AG04449 (cell line): ENCODE results near the gene ZNF182.
"Not testable (repeated sequence)": the region's sequence is repeated elsewhere in the genome, so short reads cannot be mapped to it uniquely, and the experiment has no call there.

Experiments used
- CTCF ChIA-PET: fragments of 350-600 bp; formaldehyde crosslinking; extraction: SDS; loops from one replicate; lab custom pipeline; 2021; ENCODE audit warnings: antibody characterized with exemption; lab: Yijun Ruan, JAX
- POLR2A ChIA-PET: fragments of 400-600, 350-600 bp; formaldehyde crosslinking; extraction: SDS; loops from one replicate; lab custom pipeline; 2020; ENCODE audit warnings: antibody characterized with exemption, inconsistent platforms; lab: Yijun Ruan, JAX
- DNase-seq: peaks from one replicate; pipeline ENCODE4 v3.0.0-alpha.2; 2010; ENCODE audit warnings: low read depth, low spot score
- H3K4me3 ChIP-seq: 2 replicates; pipeline ENCODE4 v1.5.1; 2011; ENCODE audit warnings: low read depth, mild to moderate bottlenecking, control low read depth, low read length
- CTCF ChIP-seq: IDR thresholded peaks from one replicate; pipeline ENCODE4 v1.5.1; 2011; ENCODE audit warnings: mild to moderate bottlenecking, moderate library complexity, low read length, control low read depth, inconsistent platforms; ENCODE audit not compliant: insufficient read depth; ENCODE audit errors: missing control alignments

ZNF182 gene

DNA sequence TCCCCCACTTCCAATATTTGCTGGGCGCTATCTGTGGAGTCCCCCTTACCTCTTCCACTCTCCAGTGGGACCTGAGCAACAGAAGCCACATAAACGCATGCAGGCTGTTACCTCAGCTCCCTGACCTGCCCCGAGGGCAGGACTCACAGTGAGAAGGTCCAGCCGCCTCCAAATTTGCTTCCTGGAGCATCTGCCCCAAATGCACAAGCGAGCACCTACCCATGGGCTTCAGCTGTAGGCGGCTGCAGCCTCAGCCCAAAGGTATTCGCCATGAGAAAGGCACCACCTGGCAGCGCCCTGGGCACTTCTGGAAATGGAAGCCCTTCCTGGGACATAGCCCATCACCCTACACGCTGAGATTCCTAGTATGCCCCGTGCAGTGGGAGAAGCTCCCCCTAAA is 26.4 kb upstream of the ZNF182 start:
- no peak overlapping the region for H3K4me3 ChIP-seq
- TF ChIP-seq CTCF, result no peak
- POLR2A ChIA-PET, result no interaction called here
- DNase-seq, result no peak
- CTCF ChIA-PET, result interaction anchor here (1.0 kb wide), 1 partner anchor 195 kb away, joined by 4 read pairs; no protein-coding TSS in a partner anchor

DNA sequence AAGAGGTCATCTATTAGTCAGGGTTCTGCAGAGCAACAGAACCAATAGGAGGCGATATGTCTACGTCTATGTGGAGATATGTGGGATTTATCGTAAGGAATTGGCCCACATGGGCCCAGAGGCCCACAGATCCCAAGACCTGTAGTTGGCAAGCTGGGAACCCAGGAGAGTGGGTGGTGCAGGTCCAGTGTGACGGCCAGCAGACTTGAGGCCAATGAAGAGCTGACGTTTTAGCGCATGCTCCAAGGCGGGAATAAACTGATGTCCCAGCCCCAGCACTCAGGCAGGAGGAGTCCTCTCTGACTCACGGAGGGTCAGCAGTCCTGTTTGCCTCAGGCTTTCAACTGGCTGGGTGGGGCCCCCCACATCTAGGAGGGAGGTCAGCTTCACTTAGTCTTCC is 24.3 kb upstream of the ZNF182 start:
- POLR2A ChIA-PET, result no interaction called here
- H3K4me3 ChIP-seq, result no peak overlapping the region
- CTCF ChIA-PET, result interaction anchor here (0.8 to 2.5 kb wide), 10 partner anchors 10 to 472 kb away, joined by 3 to 17 read pairs (median 4); no protein-coding TSS in a partner anchor
- no peak for DNase-seq
- no peak for TF ChIP-seq CTCF

- CTCF ChIA-PET, result interaction anchor here (0.8 to 2.5 kb wide), 20 partner anchors 8 to 530 kb away, joined by 3 to 17 read pairs (median 4); no protein-coding TSS in a partner anchor
These were observed 23.8 kb upstream of the ZNF182 start for GRCh38 chrX:48027545-48027944.

GRCh38 chrX:48025561-48025960 is 21.8 kb upstream of the ZNF182 start:
- peak; percentile 46 for TF ChIP-seq CTCF
- ChIA-PET CTCF (interaction anchor here (1.0 to 2.4 kb wide), 4 partner anchors 171 to 485 kb away, joined by 3 to 17 read pairs (median 10); no protein-coding TSS in a partner anchor), POLR2A (no interaction called here)
- DNase-seq, result no peak
- no peak overlapping the region for H3K4me3 ChIP-seq

More at GRCh38 chrX:48027545-48027944, 23.8 kb upstream of the ZNF182 start:
- POLR2A ChIA-PET, H3K4me3 ChIP-seq, DNase-seq: not testable (repeated sequence)

DNA sequence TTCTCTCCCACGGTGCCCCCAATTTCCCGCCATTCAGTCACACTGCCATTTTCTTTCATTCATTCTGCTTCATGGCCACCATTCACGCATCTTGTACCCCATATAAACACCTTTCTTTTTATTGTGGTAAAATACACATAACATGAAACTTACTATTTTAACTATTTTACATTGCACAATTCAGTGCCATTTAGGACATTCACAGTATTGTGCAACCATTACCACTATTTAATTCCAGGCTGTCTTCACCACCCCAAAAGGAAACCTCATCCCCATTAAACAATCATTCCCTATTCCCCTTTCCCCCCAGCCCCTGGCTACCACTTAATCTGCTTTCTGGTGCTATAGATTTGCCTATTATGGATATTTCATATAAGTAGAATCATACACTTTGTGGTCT is 18.9 kb upstream of the ZNF182 start:
- CTCF ChIA-PET, result no interaction called here
- H3K4me3 ChIP-seq, result no peak overlapping the region
- TF ChIP-seq CTCF, result no peak
- no peak for DNase-seq
- POLR2A ChIA-PET, result no interaction called here

DNA sequence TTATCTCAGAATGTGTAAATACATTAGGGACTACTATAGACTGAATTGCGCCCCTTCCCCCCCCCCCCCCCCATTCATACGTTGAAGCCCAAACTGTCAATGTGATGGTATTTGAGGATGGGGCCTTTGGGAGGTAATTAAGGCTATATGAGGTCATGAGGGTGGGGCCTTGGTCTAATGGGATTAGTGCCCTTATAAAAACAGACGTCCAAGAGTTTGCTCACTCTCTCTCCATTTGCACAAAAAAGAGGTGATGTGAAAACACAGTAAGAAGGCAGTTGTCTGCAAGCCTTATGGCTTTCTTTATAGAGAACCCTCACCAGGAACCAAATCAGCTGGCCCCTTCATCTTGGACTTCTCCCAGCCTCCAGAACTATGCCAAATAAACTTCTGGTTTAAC is 18.3 kb upstream of the ZNF182 start:
- H3K4me3 ChIP-seq, result no peak overlapping the region; the same call in 1 of the 2 replicates
- POLR2A ChIA-PET, result no interaction called here
- DNase-seq, result no peak
- no peak for TF ChIP-seq CTCF
- CTCF ChIA-PET, result no interaction called here
